ENCODE measurements around the gene ALDH1A1.

Gene ALDH1A1

DNA sequence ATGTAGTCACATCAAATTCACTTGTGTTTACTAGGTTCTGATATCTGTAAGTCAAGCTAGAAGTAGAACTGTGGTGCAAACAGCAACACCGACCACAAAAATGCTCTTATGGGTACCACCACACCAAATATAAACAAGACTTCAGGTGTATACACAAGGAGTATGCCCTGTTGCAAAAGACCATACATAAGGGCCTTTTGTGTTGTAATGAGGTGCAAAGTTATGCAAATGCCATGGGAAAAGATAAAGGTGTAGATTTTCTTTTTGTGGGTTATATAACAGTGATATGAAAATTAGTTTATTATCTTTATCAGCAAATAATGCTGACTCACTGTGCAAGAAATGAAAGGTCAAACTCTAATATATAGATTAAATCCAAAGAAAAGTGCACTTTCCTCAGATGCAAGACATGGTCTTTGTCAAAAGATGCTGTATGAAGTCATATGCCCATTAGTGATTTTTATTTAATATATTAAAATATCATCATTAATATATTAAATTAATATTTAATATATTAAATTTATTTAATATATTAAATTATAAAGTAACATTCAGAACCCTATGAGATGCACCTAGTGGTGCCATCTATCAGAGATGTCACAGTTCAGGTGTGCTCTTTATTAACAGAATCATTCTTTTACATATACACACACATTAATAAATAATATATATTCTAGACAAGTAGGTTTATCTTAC is 26.7 kb upstream of the ALDH1A1 start:
- DNase-seq (ENCODE audit: low spot score): no peak

DNA sequence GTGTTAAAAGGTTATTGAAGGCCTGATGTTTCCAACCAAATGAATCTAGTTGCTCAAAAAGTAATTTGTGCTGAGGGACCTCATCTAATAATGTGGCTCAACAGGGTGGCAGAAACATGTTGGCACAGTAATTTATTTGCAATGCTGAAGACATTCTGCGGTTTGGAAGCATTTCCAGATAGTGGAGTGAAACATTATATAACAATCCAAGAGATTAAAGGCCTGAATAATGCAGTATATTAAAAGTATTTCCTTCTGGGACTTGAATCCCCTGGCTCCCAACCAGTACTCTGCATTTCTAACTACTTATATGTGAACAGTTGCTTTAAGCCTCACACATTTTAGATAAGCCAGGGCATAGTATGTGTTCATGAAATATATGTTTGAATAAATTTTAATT is 25.9 kb upstream of the ALDH1A1 start:
- DNase-seq (ENCODE audit: low spot score): no peak

DNA sequence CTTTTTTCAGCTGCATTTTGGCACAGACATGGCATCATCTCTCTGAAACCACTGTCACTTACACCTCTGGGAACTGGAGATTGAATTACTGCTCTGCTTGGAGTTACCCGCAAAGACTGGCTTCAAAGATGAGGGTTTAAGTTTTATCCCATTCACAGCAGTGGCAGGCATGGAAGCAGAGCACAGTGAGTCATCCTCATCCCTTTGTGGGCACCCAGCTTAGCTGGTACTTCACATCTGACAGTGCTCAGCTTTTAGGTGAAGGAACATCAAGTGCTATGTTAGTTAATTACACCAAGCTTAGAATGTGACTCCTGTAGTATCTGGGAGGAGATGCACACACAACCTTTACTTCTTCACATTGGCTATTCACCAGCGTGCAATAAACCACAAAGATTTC is 24.8 kb upstream of the ALDH1A1 start:
- DNase-seq (ENCODE audit: low spot score): no peak

DNA sequence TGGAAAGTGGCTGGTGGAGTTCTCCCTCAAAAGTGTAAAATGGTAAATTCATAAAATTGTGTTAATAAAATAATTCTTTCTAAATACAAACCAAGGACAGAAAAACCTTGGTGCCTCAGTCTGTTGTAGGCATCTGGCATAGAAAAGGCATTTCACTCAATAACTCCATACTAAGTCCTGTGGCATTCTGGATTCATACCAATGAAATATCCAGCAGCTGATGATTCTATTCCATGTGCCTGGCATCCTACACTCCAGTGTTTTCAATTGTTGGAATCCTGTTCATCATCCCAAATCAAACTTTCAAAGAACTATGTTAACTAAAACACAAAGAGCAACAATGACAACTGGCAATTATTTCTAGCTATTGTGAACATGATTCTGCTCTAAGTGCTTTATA is 21.6 kb upstream of the ALDH1A1 start:
- DNase-seq (ENCODE audit: low spot score): no peak

DNA sequence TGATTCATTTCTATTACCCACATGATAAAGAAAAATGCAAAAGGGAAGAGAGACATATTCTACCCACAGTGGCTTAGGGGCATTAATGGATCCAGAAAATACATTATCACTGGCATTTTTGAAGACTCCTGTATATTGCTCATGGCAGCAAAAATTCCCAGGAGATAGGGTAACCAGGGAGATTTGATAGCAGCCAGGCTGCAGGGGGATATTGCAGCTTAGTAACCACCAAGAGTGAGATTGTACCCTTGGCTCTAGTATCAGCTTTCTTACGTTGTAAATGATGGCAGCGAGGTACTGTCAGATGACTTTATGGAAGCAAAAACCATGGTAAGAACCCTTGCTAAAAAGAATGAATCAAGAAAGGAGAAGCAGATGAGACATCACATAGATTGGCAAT is 19.8 kb upstream of the ALDH1A1 start:
- DNase-seq (ENCODE audit: low spot score): no peak

DNA sequence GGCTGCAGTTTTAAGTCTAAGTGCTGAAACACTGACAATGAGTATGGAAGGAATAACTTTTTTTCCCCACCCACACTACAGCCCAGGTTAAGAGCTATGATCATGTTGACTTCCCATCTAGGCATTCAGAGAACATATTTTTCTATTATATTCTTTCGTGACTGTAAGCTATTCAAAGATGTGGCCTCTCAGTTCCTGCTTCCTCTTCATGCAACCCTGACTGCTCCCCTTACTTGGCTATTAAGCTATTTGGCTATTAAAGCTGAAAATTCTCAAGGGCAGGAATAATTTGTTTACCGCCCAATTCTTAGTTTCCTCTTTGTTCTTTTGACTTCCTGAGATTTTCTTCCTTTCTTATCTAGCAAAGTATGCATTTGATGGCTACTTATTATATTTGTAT is 18.6 kb upstream of the ALDH1A1 start:
- no peak for DNase-seq (ENCODE audit: low spot score)

DNA sequence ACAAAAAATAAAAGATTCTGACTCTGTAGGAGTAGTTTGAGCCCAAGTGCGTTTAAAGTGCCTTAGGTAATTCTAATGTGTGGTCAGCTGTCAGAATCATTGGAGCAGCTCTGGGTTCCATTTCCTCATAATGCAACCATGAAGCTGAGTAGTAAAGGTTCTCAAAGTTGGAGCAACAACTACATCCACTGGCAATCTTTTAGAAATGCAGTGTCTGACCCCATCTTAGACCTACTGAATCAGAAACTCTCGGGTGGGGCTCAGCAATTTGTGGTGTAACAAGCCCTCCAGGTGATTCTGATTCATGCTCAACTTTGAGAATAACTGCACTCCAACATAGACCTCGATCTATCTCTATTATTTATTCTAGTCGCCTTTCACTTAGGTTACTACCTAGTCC is 7.6 kb upstream of the ALDH1A1 start:
- DNase-seq (ENCODE audit: low spot score): no peak

DNA sequence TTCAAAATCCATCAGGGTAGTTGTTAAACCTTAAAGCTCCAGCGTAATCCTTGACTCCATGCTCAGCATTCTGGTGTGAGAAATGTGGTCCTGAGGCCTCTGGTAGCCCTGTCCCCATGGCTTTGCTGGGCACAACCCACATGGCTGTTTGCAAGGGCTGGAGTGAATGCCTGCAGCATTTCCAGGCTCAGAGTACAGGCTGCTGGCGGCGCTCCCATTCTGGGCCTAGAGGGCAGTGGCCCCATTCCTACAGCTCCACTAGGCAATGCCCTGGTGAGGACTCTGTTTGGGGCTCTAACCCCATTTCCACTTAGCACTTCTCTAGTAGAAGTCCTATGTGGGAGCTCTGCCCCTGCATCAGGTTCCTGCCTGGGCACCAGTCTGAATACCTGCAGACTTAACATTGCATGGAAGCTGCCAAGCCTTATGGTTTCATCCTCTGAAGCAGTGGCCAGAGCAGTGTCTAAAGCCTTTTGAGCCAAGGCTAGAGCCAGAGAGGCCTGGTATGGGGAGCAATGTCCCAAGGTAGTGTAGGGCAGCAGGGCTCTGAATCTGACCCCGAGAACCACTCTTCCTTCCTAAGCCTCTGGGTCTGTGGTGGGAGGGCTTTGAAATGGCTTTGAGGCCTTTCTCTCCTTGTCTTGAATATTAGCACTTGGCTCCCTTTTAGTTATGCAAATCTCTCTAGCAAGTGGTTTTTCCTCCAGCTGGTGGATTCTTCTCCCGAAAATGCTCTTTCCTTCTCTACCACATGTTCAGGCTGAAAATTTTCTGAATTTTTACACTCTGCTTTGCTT is 5.8 kb upstream of the ALDH1A1 start:
- DNase-seq (ENCODE audit: low spot score): no peak

DNA sequence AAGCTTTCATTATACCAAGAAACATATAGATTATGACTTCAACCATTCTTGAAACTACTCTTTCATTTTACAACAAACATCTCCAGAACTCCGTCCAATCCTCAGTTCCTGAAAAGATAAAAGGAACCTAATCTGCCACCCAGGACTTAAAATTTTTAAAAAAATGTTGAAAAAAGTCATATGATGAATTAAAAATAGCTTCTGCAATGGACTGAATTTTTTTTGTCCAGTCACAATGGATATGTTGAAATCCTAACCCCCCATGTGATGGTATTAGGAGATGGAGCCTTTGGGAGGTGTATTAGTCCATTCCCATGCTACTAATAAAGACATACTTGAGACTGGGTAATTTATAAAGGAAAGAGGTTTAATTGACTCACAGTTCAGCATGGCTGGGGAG is 2.7 kb upstream of the ALDH1A1 start:
- DNase-seq (ENCODE audit: low spot score): no peak

DNA sequence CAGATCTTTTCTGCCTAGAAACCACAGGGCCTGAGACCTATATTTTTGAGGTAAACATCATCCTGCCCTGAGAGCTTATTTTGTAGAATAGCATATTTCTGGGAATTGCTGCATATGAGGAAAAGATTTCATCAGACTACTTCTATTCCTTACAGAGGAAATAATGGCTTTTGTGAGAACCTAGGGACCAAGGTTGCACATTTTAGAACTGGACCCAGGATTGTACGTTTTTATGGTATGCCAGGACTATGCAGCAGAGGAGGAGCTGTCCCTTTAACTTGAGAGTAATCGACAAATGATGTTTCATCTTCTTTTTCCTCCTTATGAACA is 2.2 kb upstream of the ALDH1A1 start:
- DNase-seq (ENCODE audit: low spot score): no peak

DNA sequence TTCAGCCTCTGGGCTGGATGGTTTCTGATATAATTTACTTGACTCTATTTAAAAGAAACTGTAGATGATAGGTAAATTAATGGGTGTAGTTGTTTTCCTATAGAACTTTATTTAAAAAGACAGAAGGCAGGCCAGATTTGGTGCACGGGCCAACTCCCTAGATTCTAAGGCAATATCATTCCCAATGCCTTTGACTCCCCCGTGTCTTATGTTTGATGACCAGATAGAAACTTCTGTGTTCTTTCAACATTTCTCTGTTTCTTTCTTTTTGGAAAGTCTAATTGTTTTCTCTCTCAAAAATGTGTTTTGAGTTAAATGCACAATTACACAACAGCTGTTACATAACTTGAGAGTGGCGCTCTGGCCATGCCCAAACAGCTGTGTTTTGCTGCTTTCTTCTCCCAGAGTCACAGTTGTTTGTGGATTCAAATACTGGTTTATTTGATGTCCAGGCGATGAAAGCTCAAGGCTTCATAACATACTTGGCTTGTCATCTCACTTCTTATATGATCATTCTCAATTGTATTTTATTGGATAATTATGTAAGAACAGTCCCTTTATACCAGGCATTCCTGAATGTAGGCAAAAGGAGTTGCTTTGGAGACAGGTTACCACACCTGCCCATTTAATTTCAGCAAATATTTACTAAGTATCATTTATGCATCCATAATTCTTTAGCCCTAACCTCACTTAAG is 1.7 kb upstream of the ALDH1A1 start:
- no peak for DNase-seq (ENCODE audit: low spot score)

DNA sequence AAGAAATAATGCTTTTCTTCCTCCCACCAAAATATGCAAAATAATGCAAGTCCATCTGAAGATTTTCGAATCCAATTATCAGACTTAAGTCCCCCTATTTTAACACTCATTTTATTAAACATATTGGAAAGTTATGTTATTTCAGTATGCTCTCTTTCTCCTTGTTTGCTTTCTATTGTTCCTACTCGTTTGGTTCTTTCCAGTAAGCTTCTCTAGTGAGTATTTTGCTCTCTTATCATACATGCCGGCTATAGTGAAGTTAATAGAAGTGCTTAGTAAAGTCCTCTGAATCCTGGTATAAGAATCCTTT is 517 bp downstream of the ALDH1A1 start:
- no peak for DNase-seq (ENCODE audit: low spot score)

DNA sequence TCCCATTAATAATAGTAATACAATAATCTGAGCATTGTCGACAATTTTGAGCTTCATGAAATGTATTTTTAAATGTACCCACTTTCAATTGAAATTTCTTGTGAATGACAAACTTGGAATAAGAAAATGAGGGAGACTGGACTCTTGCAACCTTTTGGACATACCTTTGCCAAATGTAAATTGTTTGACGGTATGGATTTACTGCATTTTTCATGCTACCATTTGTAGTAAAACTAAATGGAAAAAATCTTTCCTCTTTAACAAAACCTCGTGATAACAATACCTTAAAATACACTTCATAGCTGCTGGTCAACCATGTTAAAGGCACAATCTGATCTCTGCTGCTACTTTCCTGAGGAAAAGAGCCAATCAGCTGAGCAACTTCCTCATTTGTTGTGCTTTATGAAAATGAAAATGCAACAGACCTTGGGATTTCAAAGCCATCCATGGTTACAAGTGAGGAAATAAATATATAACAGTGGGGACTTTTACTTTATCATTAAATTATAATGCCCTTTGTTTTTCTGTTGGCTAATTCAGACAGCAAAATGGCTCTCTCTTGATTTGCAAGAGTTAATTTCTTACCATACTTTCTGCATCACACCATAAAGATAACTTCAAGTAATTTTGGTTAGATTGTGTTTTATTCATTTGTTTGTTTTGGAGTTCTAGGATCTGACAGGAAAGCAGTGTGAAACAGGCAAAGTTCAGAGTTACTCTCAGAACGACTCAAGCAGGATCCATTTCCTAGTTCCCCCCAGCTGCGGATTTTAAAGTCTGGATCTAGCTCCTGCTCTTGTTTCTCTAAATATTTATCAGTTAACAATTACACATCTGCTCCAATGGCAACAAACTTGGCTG is 1.1 kb downstream of the ALDH1A1 start:
- no peak for DNase-seq (ENCODE audit: low spot score)

DNA sequence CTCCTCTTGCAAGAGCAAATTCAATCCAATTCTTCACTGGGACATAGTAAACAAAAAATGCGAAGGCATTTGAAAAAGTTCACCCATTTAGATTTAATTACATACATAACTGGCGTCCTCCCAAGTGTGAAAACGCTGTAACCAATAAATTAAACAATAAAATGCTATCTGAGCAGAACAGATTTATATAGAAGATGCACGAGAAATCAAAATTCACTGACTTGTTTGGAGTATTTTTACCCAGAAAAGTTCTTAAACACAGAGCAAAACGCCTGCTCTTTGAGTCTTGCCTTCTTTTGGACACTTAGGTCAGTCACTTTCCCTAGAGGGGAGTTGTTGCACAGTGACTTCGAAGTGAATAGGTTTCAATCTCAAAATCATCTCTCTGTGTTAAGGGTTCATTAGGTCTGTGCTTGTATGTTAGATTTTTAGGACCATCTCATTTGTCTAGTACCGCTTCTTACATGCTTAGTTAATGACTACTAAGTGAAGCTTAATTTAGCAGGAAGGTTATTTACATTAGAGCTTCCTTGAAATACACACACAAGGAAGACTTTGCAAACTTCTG is 1.9 kb downstream of the ALDH1A1 start:
- no peak for DNase-seq (ENCODE audit: low spot score)

DNA sequence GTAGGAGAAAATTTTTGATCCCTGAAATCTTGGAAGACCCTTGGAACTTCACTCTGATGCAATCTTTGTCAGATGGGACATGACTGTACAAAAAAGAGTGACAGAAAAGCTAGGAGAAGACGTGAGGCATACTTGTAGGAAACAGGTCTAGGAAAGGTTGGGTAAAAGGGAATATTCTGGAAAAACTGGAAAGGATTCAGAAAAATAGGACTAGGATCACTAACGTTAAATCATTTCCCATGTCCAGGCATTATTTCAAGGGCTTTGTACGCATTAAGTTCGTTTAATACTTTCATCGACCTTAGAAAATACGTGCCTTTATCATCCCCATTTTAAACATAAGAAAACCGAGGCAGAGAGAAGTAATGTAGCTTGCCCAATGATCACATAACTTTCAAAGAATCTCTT is 2.9 kb downstream of the ALDH1A1 start:
- DNase-seq (ENCODE audit: low spot score): no peak

DNA sequence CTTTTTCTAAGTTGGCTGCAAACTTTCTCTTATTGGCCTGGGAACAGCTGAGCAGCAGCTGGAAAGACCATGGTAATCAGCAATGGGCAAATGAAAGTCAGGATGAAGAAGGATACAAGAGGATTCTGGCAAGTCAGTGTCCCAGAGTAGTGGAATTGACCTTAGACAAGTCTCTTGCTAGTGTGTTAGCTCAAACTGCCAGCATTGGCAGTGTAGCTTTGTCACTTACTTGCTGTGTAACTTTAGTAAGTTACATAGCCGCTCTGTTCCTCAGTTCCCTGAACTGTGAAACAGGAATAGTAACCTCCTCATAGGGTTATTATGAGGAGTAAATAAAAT is 3.6 kb downstream of the ALDH1A1 start:
- no peak for DNase-seq (ENCODE audit: low spot score)

DNA sequence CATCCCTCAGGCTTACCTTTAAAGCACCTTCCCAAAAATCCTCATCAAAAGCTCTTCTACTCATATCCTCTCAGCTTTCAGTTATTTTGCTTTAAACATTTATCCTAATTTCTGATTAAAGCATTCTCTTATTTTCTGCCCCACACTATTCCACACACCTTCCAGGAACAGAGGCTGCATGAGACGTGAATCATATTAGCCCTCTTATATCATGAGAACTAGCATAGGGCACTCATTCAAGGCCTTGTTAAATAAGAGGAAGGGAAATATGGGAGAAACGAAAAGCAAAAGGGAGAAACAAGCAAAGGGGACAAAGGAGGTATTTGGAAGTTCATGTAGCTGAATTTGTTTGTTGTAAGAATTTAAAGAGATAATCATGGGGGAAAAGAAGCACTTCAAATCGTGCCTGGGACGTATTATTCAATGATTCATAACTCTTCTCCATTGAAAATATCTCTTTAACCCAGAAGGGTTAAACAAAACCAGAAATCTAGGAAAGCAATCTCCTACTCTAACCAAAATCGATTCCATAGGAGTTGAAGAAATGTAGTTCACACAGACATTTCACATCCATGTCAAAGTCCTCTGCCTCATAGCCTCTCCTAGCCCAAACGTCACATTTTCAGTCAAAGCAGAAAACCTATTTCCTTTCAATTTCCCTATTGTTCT is 4.1 kb downstream of the ALDH1A1 start:
- no peak for DNase-seq (ENCODE audit: low spot score)

DNA sequence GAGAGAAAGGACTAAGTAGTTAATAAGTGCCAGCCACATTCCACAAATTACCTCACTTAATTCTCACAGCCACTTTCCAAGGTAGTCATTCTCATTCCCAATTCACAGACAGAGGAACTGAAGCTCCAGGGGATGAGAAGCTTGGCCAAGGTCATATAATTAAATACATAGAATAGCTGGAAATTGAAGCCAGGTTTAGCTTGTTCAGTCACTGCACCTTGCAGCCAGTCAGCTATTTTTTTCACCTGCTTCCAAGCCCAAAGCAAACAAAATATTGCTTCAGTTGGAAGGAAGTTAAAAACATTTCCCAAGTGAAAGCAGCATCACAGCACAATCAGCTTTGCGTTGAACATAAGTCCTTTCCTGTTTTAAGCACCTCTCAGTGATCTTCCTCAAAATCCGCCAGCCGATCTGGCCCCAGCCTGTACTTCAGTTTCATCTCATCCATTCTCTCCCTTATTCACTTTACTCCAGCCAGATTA is 4.8 kb downstream of the ALDH1A1 start:
- DNase-seq (ENCODE audit: low spot score): no peak

DNA sequence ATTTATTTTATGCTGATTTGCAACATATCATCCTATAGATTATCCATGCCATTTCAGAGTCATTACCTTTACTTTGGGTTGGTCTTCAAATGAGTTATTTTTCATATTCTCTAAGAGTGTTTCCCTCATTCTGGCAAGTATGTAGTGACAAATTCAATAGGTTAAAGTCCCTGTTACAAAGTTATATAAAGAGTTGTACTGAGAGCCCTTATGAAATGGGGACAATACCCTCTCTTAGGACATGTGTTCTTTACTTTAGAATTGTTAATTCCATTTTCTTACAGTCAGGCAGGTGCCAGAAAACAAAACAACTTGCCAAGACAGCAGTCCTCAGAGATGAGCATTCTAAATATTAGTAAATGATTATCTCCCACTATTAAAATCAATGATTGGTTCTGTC is 6.0 kb downstream of the ALDH1A1 start:
- DNase-seq (ENCODE audit: low spot score): no peak

DNA sequence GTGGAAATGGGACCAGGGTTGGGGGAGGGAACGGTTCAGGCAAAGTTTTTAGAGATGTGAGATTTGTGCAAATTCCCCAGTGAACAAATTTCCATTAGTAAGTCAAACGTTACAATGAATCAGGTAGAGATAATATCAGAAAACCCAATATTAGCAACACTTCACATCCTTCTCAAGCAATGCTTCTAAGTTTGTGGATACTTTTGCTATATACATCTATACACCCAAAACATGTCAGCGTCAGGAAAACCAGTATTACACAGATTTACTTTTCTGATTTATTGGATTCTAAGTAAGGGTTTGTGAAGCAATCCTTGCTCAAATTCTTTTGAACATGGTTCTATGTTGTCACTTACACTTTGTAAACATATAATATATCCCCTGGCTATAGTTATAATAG is 6.5 kb downstream of the ALDH1A1 start:
- no peak for DNase-seq (ENCODE audit: low spot score)

DNA sequence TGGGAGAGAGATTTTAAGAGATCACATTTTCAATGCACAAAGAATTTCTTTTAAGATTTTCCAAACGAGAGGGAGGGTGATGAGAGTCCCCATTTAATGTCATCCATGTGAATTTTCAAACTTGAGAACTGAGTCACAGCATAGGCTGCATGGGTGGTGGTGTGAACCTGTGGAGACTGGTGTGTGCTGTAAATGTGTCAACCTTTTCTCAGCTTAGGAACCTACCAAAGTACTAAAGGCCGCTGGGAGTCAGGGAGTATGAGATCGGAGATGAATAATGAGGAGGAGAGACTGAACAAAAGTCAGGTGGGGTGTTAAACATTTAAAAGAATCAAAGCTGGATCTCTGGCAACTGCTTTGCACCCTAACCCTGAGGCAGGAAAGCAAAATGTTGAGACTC is 7.5 kb downstream of the ALDH1A1 start:
- no peak for DNase-seq (ENCODE audit: low spot score)
